ENCODE results near the gene LSM5. TPM values are rescaled to one million over a fixed set of nuclear protein-coding genes. Genes with fewer than 3 reads are reported as not detected.
A peak's percentile ranks its signal among the peaks of the same experiment; 100 is the strongest.
"Not testable (repeated sequence)": the region's sequence is repeated elsewhere in the genome, so short reads cannot be mapped to it uniquely, and the experiment has no call there.

LSM5 gene
- total RNA-seq, 8 experiments from 2014 or later, result 33.9 to 102 (median 64.5) TPM

DNA sequence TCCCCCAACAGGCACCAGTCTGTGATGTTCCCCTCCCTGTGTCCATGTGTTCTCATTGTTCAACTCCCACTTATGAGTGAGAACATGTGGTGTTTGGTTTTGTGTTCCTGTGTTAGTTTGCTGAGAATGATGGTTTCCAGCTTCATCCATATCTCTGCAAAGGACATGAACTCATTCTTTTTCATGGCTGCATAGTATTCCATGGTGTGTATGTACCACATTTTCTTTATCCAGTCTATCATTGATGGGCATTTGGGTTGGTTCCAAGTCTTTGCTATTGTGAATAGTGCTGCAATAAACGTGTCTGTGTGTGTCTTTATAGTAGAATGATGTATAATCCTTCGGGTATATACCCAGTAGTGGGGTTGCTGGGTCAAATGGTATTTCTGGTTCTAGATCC is 9.6 kb upstream of the LSM5 start:
- in situ Hi-C loops (cut with MboI; ENCODE audit: low pct_unique_long_range_greater_than_20kb in 2 of 9, low sequenced_read_pairs in 9 of 9, unreplicated experiment in 9 of 9), result loop anchor here in 1 of 9 experiments (25.0 kb wide), 2 partner anchors 287 to 762 kb away; no protein-coding TSS in a partner anchor
- H3K4me3 ChIP-seq; ATAC-seq (replicated peaks in 6 of 8); H3K27ac ChIP-seq: not testable (repeated sequence)
- H3K4me1 ChIP-seq (replicated peaks in 1 of 2), result peaks cover 16 to 21% of the 10 kb centered on the region in 2 donors
- 80 to 100% (median 100%) methylated on average over 1 of the region's 2 CpGs; no CpG with 5 or more reads in 5 of the 10 experiments for WGBS, 10 experiments

DNA sequence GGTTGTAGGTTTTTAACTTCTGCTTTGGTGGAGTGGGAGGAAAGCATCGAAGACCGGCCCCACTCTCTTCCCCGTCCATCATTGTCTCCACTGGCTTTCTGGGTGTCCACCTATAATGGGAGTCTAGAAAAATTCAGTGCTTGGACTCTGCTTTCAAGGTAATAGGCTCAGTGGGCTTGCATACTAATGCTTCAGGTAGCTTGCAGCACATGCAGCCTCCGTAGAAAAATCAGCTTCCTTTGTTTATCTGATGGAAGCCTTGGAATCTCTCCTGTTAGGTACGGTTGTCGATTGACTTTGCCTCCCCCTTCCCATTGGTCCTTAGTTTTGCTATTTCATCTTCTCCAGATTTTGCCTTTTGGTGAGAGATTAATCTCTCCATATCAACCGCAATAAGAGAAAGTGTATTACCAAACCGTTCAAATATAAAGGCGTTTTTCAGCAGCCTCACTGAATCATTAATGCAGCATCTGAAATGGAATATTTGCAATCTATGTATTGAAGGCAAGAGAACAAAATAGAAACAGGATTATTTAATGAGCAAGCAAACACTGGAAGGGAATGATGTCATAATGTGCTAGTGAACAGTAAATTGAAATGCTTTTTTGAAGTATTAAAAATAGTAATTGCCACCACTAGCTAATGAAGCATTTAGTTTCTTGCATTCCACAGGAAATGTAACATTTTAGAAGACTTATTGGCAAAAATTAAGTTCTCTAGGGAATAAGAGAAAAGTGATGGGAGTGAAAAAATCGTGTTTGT is 6.1 kb upstream of the LSM5 start:
- 0 to 36% (median 12%) methylated on average over 2 to 9 of the region's 10 CpGs for WGBS, 10 experiments
- in situ Hi-C loops (cut with MboI; ENCODE audit: low pct_unique_long_range_greater_than_20kb in 2 of 9, low sequenced_read_pairs in 9 of 9, unreplicated experiment in 9 of 9), result loop anchor here in 1 of 9 experiments (25.0 kb wide), 2 partner anchors 284 to 759 kb away; no protein-coding TSS in a partner anchor
- Histone ChIP-seq H3K27ac (peak overlapping the region; percentile 95 to 98), H3K4me3 (peak overlapping the region; percentile 66 to 100 (median 94)), H3K4me1 (replicated peaks in 1 of 2) (peaks cover 3 to 11% of the 10 kb centered on the region in 2 donors)
- no peak for ATAC-seq (replicated peaks in 6 of 8)

DNA sequence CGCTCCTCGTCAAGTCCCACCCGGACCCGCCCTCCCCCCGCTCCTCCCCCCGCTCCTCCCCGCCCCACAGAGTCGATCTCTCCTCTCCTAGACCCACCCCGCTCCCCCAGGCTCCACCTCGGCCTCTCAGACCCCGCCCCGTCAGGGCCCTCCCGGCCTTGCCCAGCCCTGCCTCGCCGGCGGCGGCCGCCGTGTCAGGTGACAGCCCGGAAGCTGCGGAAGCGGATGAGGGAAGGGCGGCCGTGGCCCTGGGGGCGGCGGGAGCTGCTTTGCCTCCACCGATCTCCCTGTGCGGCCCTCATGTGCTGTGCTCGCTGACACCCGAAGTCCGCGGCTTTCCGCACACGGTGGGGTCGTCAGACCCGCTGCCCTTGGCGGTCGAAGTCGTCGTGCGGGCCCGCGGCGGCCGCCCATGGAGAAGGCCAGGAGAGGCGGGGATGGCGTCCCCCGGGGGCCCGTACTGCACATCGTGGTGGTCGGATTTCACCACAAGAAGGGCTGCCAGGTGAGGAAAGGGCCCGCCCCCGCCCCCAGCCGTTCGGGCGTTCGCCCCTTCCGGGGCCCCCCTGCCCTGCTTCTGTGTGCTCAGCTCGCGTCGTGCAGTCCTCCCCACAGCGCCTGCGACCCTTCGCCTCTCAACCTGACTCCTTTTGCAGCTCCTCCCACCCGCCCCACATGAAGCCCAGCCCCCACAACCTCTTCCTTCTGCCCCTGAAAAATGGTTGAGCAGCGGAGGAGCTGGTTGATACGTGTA is 5.3 kb upstream of the LSM5 start, which contains the start of gene AVL9:
Gene AVL9 (plus strand): TSS at position 192 of the 754 bp plus-strand sequence. CDS start 221 bp downstream, at position 413.
- 0% methylated on average over 1 of the region's 67 CpGs; no CpG with 5 or more reads in 9 of the 10 experiments for WGBS, 10 experiments
- H3K27ac ChIP-seq, result peak within 1 kb of the TSS; percentile 95 to 98
- in situ Hi-C loops (cut with MboI; ENCODE audit: low pct_unique_long_range_greater_than_20kb in 2 of 9, low sequenced_read_pairs in 9 of 9, unreplicated experiment in 9 of 9), result loop anchor here in 1 of 9 experiments (25.0 kb wide), 2 partner anchors 283 to 758 kb away; no protein-coding TSS in a partner anchor
- ATAC-seq (replicated peaks in 6 of 8), result peak; percentile 87 to 98 (median 96)
- peaks cover 3 to 8% of the 10 kb centered on the region in 2 donors for H3K4me1 ChIP-seq (replicated peaks in 1 of 2)
- H3K4me3 ChIP-seq, result peak within 1 kb of the TSS; percentile 66 to 100 (median 94)

DNA sequence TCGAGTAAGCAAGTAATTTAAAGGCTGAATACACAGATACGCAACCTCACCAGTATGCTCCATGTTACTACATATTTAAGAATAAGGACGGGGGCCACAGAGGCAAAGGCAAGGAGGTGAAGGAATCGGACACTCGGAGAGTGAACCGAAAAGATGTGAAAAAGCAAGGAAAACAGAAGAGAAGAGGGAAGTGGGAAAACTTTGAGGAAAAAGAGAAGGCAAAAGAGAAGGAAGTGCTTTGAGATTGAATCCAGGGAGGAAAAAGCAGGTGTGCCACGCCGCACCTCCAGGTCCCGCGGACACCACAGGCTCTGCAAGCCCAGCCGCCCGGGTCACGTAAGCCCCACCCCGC is 4.7 kb upstream of the LSM5 start:
- H3K27ac ChIP-seq, result peak overlapping the region; percentile 4 to 35
- in situ Hi-C loops (cut with MboI; ENCODE audit: low pct_unique_long_range_greater_than_20kb in 2 of 9, low sequenced_read_pairs in 9 of 9, unreplicated experiment in 9 of 9), result loop anchor here in 1 of 9 experiments (25.0 kb wide), 2 partner anchors 283 to 758 kb away; no protein-coding TSS in a partner anchor
- H3K4me1 ChIP-seq (replicated peaks in 1 of 2), result peaks cover 3 to 8% of the 10 kb centered on the region in 2 donors
- ATAC-seq (replicated peaks in 6 of 8), result peak; percentile 4 to 13 (median 5)
- peak overlapping the region; percentile 66 to 100 (median 94) for H3K4me3 ChIP-seq
- 0 to 3% (median 0%) methylated on average over 2 to 10 of the region's 14 CpGs; no CpG with 5 or more reads in 1 of the 10 experiments for WGBS, 10 experiments

DNA sequence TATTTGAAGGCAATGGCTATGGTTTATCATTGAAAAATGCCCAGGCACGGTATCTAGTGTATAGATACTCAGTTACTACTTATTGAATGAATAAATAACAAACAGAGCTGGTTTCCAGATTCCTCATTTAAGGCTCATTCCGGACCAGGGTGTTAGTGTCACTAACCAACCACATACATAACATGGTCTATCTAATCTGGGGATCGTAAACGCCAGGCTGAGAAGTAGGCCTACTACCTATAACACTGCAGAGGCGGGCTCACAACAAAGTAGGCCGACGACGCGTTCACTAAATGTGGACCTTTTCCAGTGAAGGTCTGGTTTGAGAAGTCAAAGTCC is 423 bp downstream of the LSM5 start:
- in situ Hi-C loops (cut with MboI; ENCODE audit: low pct_unique_long_range_greater_than_20kb in 2 of 9, low sequenced_read_pairs in 9 of 9, unreplicated experiment in 9 of 9), result loop anchor here in 1 of 9 experiments (25.0 kb wide), 2 partner anchors 277 to 752 kb away; no protein-coding TSS in a partner anchor
- 0 to 19% (median 0%) methylated on average over 1 to 9 of the region's 9 CpGs; no CpG with 5 or more reads in 2 of the 10 experiments for WGBS, 10 experiments
- no peak for ATAC-seq (replicated peaks in 6 of 8)

DNA sequence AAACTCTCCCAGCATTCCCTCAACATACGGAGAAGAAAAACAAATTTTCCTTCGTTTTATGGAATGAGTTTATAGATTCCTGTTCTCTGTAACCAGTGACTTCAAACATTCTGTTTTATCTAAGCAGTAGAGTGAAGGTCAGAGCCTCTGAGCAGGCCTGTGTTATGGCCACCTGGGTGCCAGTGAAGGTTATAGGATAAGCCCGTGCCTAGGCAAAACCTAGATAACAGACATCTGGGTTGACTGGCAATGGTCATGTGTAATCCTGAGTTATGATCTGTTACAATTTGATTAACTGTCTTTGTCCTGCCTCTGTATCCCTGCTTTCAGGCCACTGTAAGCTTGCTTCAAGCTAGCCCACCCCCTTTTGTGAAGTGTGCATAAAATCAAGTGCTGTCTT is 8.3 kb downstream of the LSM5 start:
- Histone ChIP-seq H3K27ac (no peak overlapping the region), H3K4me1 (replicated peaks in 1 of 2) (peaks cover 0 to 5% of the 10 kb centered on the region in 2 donors), H3K4me3 (no peak overlapping the region)
- ATAC-seq (replicated peaks in 6 of 8), result no peak
- 20 to 83% (median 67%) methylated on average over 1 to 3 of the region's 3 CpGs; no CpG with 5 or more reads in 1 of the 10 experiments for WGBS, 10 experiments
- in situ Hi-C loops (cut with MboI; ENCODE audit: low pct_unique_long_range_greater_than_20kb in 2 of 9, low sequenced_read_pairs in 9 of 9, unreplicated experiment in 9 of 9), result loop anchor here in 1 of 9 experiments (25.0 kb wide), 2 partner anchors 270 to 745 kb away; no protein-coding TSS in a partner anchor

More for the DNA sequence above, 423 bp downstream of the LSM5 start:
- Histone ChIP-seq H3K4me1 (replicated peaks in 1 of 2) (peaks cover 0 to 8% of the 10 kb centered on the region in 2 donors), H3K4me3 (peak overlapping the region; percentile 54 to 84 (median 82)), H3K27ac (peak overlapping the region; percentile 67 to 80)

DNA sequence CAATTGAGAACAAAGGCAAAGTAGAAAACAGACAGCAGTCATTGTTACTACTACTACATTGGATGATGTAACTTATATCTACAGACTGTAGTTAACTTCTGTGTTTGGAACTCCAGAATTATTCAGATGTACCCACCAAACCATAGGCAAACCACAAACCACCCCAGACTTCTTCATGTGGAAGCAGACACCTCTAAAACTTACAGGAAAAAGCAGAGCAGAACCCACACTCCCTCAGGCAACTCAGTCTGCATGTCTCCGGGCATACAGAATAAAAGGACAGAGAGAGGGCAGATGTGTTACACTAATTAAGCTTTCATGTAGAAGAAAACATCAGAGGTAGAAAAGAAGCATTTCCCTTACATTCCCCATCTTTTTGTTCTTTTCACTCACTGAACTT is 9.0 kb downstream of the LSM5 start:
- ATAC-seq (replicated peaks in 6 of 8), result no peak
- Histone ChIP-seq H3K4me3 (no peak overlapping the region), H3K4me1 (replicated peaks in 1 of 2) (peaks cover 0 to 5% of the 10 kb centered on the region in 2 donors), H3K27ac (no peak overlapping the region)
- WGBS, 10 experiments, result 20 to 57% methylated on average over 1 of the region's 1 CpG; no CpG with 5 or more reads in 8 of the 10 experiments
- in situ Hi-C loops (cut with MboI; ENCODE audit: low pct_unique_long_range_greater_than_20kb in 2 of 9, low sequenced_read_pairs in 9 of 9, unreplicated experiment in 9 of 9), result loop anchor here in 1 of 9 experiments (25.0 kb wide), 2 partner anchors 269 to 744 kb away; no protein-coding TSS in a partner anchor

DNA sequence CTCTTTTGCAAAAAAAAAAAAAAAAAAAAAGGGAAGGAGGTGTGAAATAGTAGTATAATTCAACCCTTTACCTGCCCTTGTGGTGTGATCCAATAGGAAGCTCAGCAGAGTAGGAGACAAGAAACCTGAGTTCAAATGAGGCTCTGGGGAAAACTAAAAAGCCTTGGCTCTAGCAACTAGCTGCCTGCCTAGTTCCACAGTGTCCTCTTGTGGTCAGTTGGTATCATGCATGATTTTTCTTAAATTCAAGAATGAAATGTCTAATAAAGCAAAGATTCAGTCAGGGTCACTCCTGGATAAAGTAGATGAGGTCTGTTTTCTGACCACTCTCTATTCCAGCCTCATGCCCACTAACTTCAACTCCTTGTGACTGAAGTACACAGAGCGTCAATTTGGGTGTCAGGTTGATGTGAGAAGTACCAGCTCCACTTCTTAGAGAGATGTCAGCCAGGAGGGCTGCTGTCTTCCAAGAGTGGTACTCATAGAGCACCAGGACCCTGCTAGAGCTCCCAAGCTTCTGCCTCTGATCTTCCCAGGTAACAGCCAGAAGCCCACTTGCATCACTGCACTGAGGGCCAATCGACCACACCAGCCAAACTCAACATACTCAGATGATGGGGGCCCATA is 10.5 kb downstream of the LSM5 start:
- WGBS, 10 experiments, result 20 to 100% (median 70%) methylated on average over 1 to 2 of the region's 2 CpGs; no CpG with 5 or more reads in 3 of the 10 experiments
- Histone ChIP-seq H3K27ac (no peak overlapping the region), H3K4me3 (no peak overlapping the region), H3K4me1 (replicated peaks in 1 of 2) (peaks cover 0 to 5% of the 10 kb centered on the region in 2 donors)
- in situ Hi-C loops (cut with MboI; ENCODE audit: low pct_unique_long_range_greater_than_20kb in 2 of 9, low sequenced_read_pairs in 9 of 9, unreplicated experiment in 9 of 9), result loop anchor here in 3 of 9 experiments (10.0 to 25.0 kb wide), 3 partner anchors 265 to 742 kb away; no protein-coding TSS in a partner anchor
- peak in 3 of 8 experiments; percentile 21 to 38 (median 33) for ATAC-seq (replicated peaks in 6 of 8)

DNA sequence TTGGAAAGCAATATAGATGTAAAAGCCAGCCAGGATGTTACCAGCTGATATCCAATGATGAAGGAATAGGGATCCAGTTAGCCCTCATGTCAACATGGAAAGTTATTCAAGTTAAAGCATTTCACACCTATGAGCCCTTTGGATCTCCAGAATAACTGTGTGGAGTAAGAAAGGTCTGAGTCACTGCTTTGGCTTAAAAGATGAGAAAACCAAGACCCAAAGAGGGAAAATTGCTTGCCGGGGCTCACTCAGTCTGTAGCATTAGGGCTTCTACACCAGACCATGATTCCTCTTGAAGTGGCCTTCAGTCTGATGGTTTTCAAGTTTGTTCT is 12.6 kb downstream of the LSM5 start:
- no peak overlapping the region for H3K4me3 ChIP-seq
- no peak for ATAC-seq (replicated peaks in 6 of 8)
- H3K27ac ChIP-seq, result no peak overlapping the region
- in situ Hi-C loops (cut with MboI; ENCODE audit: low pct_unique_long_range_greater_than_20kb in 2 of 9, low sequenced_read_pairs in 9 of 9, unreplicated experiment in 9 of 9), result loop anchor here in 3 of 9 experiments (10.0 to 25.0 kb wide), 3 partner anchors 263 to 740 kb away; no protein-coding TSS in a partner anchor
- H3K4me1 ChIP-seq (replicated peaks in 1 of 2), result peaks cover 0 to 5% of the 10 kb centered on the region in 2 donors
- WGBS, 10 experiments, result 86 to 100% (median 100%) methylated on average over 1 of the region's 1 CpG; no CpG with 5 or more reads in 7 of the 10 experiments

DNA sequence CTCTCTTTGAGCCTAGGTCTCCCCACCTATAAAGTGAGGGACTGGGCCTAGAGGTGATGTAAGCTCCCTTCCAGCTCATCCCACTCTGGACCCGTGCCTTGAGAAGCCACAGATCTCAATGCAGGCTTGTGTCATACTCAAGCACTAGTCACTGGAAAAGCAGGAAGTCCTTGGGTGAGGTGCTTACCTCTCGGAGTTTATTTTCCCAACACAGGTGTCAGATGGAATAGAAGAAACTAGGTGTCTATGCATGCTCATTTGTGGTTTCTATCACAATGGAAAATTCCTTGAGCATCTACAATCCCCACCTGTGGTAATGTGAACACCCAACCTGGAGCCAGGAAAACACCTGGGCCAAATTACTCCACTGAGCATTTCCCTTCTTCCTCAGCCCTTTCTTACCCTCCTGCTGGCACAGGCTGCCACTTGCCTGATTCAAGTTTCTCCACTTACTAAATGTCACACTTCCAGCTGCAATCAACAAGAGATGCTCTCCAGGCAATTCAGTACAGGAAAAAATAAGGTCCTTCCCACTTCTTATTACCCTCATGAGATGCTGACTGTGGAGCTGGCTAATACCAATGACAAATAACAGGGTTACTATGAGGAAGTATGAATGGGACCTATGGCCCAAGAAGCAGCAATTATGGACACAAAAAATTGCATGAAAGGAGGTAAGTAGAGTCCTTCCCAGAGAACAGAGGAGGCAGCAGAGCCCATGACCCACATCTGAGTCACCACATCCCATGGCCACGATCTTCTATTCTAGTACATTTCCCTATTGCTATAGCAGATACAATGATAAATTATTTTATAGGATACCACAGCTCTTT is 13.1 kb downstream of the LSM5 start:
- H3K4me3 ChIP-seq, result no peak overlapping the region
- in situ Hi-C loops (cut with MboI; ENCODE audit: low pct_unique_long_range_greater_than_20kb in 2 of 9, low sequenced_read_pairs in 9 of 9, unreplicated experiment in 9 of 9), result loop anchor here in 3 of 9 experiments (10.0 to 25.0 kb wide), 3 partner anchors 262 to 740 kb away; no protein-coding TSS in a partner anchor

DNA sequence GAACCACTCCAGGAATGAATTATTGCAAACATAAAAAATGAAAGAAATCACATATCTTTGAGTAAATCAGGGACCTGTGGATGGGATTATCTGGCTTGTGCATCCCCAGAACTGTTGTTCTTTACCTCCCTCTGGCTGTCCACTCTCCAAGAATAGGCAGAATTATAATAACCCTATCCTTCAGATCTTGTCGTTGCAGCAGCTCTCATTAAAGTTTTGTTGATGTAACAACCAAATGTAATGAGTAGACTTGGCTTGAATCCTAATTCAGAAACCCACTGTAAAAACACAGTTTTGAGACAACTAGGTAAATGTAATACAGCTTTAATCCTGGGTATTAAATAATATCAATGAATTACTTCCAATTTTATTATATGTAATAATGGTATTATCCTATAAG is 16.2 kb downstream of the LSM5 start:
- Histone ChIP-seq H3K4me3 (no peak overlapping the region), H3K4me1 (replicated peaks in 1 of 2) (no peaks in the 10 kb centered on the region), H3K27ac (no peak overlapping the region)
- ATAC-seq (replicated peaks in 6 of 8), result no peak
- WGBS, 10 experiments, result 0 to 100% (median 83%) methylated on average over 1 of the region's 1 CpG; no CpG with 5 or more reads in 3 of the 10 experiments
- in situ Hi-C loops (cut with MboI; ENCODE audit: low pct_unique_long_range_greater_than_20kb in 2 of 9, low sequenced_read_pairs in 9 of 9, unreplicated experiment in 9 of 9), result loop anchor here in 2 of 9 experiments (10.0 kb wide), 1 partner anchor 259 kb away; no protein-coding TSS in a partner anchor

More for the DNA sequence above, 13.1 kb downstream of the LSM5 start:
- 0 to 83% (median 65%) methylated on average over 1 to 2 of the region's 3 CpGs; no CpG with 5 or more reads in 2 of the 10 experiments for WGBS, 10 experiments
- no peak overlapping the region for H3K27ac ChIP-seq
- peaks cover 0 to 5% of the 10 kb centered on the region in 2 donors for H3K4me1 ChIP-seq (replicated peaks in 1 of 2)
- ATAC-seq (replicated peaks in 6 of 8), result no peak

All from motor neuron (in vitro differentiated cells).